MCF 10A (cell line): ENCODE results near the gene DKK1. TPM values are rescaled to one million over a fixed set of nuclear protein-coding genes. Genes with fewer than 3 reads are reported as not detected.

Source experiments
- BruUV-seq: library from RNA; stranded (reverse); fragments of 400-500 nt; replicated peaks from 2 replicates; lab custom pipeline; 2021; lab: Mats Ljungman, UMichigan
- CTCF ChIA-PET: fragments of 300-600 bp; sonication (Branson Sonifier 250); formaldehyde crosslinking; extraction: SDS; loops from one replicate; lab custom pipeline; 2021; ENCODE audit warnings: antibody characterized with exemption, inconsistent platforms; lab: Yijun Ruan, JAX
- POLR2A ChIA-PET: fragments of 300-600, 350-650 bp; sonication (Branson Sonifier 250); formaldehyde crosslinking; extraction: SDS; loops from one replicate; lab custom pipeline; 2020; ENCODE audit warnings: antibody characterized with exemption, inconsistent platforms; lab: Yijun Ruan, JAX
- DNase-seq: peaks from one replicate; pipeline ENCODE4 v3.0.0-alpha.2; 2018; ENCODE audit not compliant: unreplicated experiment
- H3K27ac Mint-ChIP-seq: one replicate; pipeline ENCODE4 v1.8.0; 2022; ENCODE audit warnings: mild to moderate bottlenecking, low read depth, mixed read lengths; ENCODE audit not compliant: unreplicated experiment
- H3K27me3 Mint-ChIP-seq: one replicate; pipeline ENCODE4 v1.8.0; 2022; ENCODE audit warnings: mixed read lengths; ENCODE audit not compliant: insufficient read depth, unreplicated experiment
- H3K36me3 Mint-ChIP-seq: one replicate; pipeline ENCODE4 v1.8.0; 2022; ENCODE audit warnings: mild to moderate bottlenecking, moderate library complexity, mixed read lengths; ENCODE audit not compliant: insufficient read depth, unreplicated experiment
- H3K4me1 Mint-ChIP-seq: one replicate; pipeline ENCODE4 v1.8.0; 2022; ENCODE audit warnings: mixed read lengths; ENCODE audit not compliant: insufficient read depth, unreplicated experiment
- H3K4me3 Mint-ChIP-seq: one replicate; pipeline ENCODE4 v1.8.0; 2022; ENCODE audit warnings: mild to moderate bottlenecking, moderate library complexity, mixed read lengths; ENCODE audit not compliant: unreplicated experiment
- H3K9me3 Mint-ChIP-seq: one replicate; pipeline ENCODE4 v1.8.0; 2022; ENCODE audit warnings: mixed read lengths; ENCODE audit not compliant: unreplicated experiment
- intact Hi-C: fragments of 100-400 bp; cut with micrococcal nuclease; formaldehyde crosslinking; loops from 2 replicates; pipeline ENCODE4 v1.14.1; 2022
- total RNA-seq: library from RNA; stranded (reverse); gene quantifications from 2 replicates; pipeline ENCODE4 v1.2.3, GENCODE V29; 2022
- TF ChIP-seq, protein P1 (sequence below): fragments of 200-600 bp; IDR thresholded peaks from one replicate; pipeline ENCODE4 v1.8.0; 2022; ENCODE audit warnings: antibody characterized with exemption, mild to moderate bottlenecking; ENCODE audit not compliant: unreplicated experiment

The DKK1 gene
- total RNA-seq, 1 experiment from 2014 or later: 31.8 TPM

GRCh38 chr10:52279546-52279945 is 34.5 kb upstream of the DKK1 start:
- Mint-ChIP-seq H3K4me3 (no peak overlapping the region), H3K4me1 (peaks cover 9% of the 10 kb centered on the region), H3K27ac (no peak overlapping the region), H3K9me3 (no peaks in the 10 kb centered on the region), H3K36me3 (no peaks in the 10 kb centered on the region), H3K27me3 (no peaks in the 10 kb centered on the region)
- no peak for DNase-seq
- BruUV-seq: no TSS peak
- TF ChIP-seq, protein P1, sequence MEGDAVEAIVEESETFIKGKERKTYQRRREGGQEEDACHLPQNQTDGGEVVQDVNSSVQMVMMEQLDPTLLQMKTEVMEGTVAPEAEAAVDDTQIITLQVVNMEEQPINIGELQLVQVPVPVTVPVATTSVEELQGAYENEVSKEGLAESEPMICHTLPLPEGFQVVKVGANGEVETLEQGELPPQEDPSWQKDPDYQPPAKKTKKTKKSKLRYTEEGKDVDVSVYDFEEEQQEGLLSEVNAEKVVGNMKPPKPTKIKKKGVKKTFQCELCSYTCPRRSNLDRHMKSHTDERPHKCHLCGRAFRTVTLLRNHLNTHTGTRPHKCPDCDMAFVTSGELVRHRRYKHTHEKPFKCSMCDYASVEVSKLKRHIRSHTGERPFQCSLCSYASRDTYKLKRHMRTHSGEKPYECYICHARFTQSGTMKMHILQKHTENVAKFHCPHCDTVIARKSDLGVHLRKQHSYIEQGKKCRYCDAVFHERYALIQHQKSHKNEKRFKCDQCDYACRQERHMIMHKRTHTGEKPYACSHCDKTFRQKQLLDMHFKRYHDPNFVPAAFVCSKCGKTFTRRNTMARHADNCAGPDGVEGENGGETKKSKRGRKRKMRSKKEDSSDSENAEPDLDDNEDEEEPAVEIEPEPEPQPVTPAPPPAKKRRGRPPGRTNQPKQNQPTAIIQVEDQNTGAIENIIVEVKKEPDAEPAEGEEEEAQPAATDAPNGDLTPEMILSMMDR: no peak
- CTCF ChIA-PET: interaction anchor here (0.6 to 1.4 kb wide), 3 partner anchors 16 to 35 kb away, joined by 3 read pairs; partner anchors contain the start of gene DKK1
- intact Hi-C loops: no loop called here
- POLR2A ChIA-PET: interaction anchor here (1.5 kb wide), 2 partner anchors 14 to 23 kb away, joined by 4 read pairs; no protein-coding TSS in a partner anchor

DNA sequence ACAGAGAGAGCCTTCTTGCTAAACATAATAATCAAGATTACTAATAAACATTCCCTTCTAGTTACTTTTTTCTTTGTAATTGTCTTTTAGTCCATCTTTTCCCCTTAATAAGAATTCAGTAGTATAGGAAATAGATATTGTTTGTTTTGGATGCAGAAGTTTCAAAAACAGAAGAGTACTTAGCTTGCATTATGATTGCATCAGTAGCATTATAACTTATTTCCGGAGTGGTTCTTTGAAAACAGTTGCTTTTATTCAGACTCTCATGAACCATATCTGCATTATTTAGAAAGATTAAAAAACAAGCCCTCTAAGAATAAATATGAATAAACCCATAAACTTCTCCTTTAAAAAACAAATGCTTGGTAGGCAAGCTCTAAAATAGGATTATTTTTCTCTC is 34.0 kb upstream of the DKK1 start:
- no TSS peak for BruUV-seq
- Mint-ChIP-seq H3K9me3 (no peaks in the 10 kb centered on the region), H3K36me3 (no peaks in the 10 kb centered on the region), H3K4me1 (peaks cover 9% of the 10 kb centered on the region), H3K4me3 (no peak overlapping the region), H3K27ac (no peak overlapping the region), H3K27me3 (no peaks in the 10 kb centered on the region)
- no peak for DNase-seq
- ChIA-PET CTCF (interaction anchor here (0.6 to 1.3 kb wide), 2 partner anchors 16 to 28 kb away, joined by 3 read pairs; no protein-coding TSS in a partner anchor), POLR2A (interaction anchor here (1.5 to 1.8 kb wide), 3 partner anchors 12 to 23 kb away, joined by 4 to 6 read pairs (median 4); no protein-coding TSS in a partner anchor)
- intact Hi-C loops: no loop called here
- TF ChIP-seq, protein P1: no peak

GRCh38 chr10:52283174-52283573 is 30.9 kb upstream of the DKK1 start:
- Mint-ChIP-seq H3K4me1 (peaks cover 9% of the 10 kb centered on the region), H3K27me3 (no peaks in the 10 kb centered on the region), H3K27ac (no peak overlapping the region), H3K9me3 (no peaks in the 10 kb centered on the region), H3K4me3 (no peak overlapping the region), H3K36me3 (no peaks in the 10 kb centered on the region)
- TF ChIP-seq, protein P1: no peak
- CTCF ChIA-PET: interaction anchor here (0.6 to 1.3 kb wide), 3 partner anchors 26 to 432 kb away, joined by 3 to 4 read pairs (median 3); no protein-coding TSS in a partner anchor
- POLR2A ChIA-PET: no interaction called here
- intact Hi-C loops: no loop called here
- BruUV-seq: no TSS peak
- no peak for DNase-seq

GRCh38 chr10:52284416-52285013 is 29.6 kb upstream of the DKK1 start:
- no peak for DNase-seq
- intact Hi-C loops: no loop called here
- TF ChIP-seq, protein P1: no peak
- no peaks in the 10 kb centered on the region for H3K36me3 Mint-ChIP-seq
- no TSS peak for BruUV-seq
- no peaks in the 10 kb centered on the region for H3K9me3 Mint-ChIP-seq
- ChIA-PET POLR2A (interaction anchor here (0.9 kb wide), 1 partner anchor 51 kb away, joined by 4 read pairs; no protein-coding TSS in a partner anchor), CTCF (no interaction called here)
- H3K4me3 Mint-ChIP-seq: no peak overlapping the region
- no peaks in the 10 kb centered on the region for H3K27me3 Mint-ChIP-seq
- peaks cover 9% of the 10 kb centered on the region for H3K4me1 Mint-ChIP-seq
- H3K27ac Mint-ChIP-seq: no peak overlapping the region
